ENCODE results near the gene ADAMTS9. TPM values are rescaled to one million over a fixed set of nuclear protein-coding genes. Genes with fewer than 3 reads are reported as not detected.

Gene ADAMTS9
- total RNA-seq, 1 donor from 2014 or later = not detected

GRCh38 chr3:64600246-64600950, 87.4 kb downstream of the ADAMTS9 start:
- Mint-ChIP-seq H3K9me3 (no peaks in the 10 kb centered on the region), H3K27ac (no peak overlapping the region), H3K4me1 (no peaks in the 10 kb centered on the region), H3K27me3 (no peaks in the 10 kb centered on the region), H3K4me3 (no peak overlapping the region), H3K36me3 (ENCODE audit: low read depth) (no peaks in the 10 kb centered on the region)
- no peak for DNase-seq
- no peak for ATAC-seq (ENCODE audit: low read depth)
- CTCF ChIA-PET = no interaction called here
- intact Hi-C loops (cut with micrococcal nuclease) = no loop called here
- POLR2A ChIA-PET = no interaction called here
- TF ChIP-seq CTCF (IDR thresholded peaks at IDR 0.05) = no peak

- DNase-seq (no peak), ATAC-seq (ENCODE audit: low read depth) (no peak)
- Mint-ChIP-seq H3K36me3 (ENCODE audit: low read depth) (no peaks in the 10 kb centered on the region), H3K27me3 (no peaks in the 10 kb centered on the region), H3K4me1 (no peaks in the 10 kb centered on the region), H3K4me3 (no peak overlapping the region), H3K9me3 (no peaks in the 10 kb centered on the region), H3K27ac (no peak overlapping the region)
- no peak for TF ChIP-seq CTCF (IDR thresholded peaks at IDR 0.05)
- POLR2A ChIA-PET = no interaction called here
- CTCF ChIA-PET = no interaction called here
- intact Hi-C loops (cut with micrococcal nuclease) = no loop called here
Observed at GRCh38 chr3:64599651-64600050, 88.1 kb downstream of the ADAMTS9 start.

- no peaks in the 10 kb centered on the region for H3K9me3 Mint-ChIP-seq
- CTCF ChIA-PET = no interaction called here
- H3K27me3 Mint-ChIP-seq = no peaks in the 10 kb centered on the region
Observed at GRCh38 chr3:64595253-64595694, 92.5 kb downstream of the ADAMTS9 start.

GRCh38 chr3:64594134-64594533, 93.7 kb downstream of the ADAMTS9 start:
- Mint-ChIP-seq H3K27ac (no peak overlapping the region), H3K9me3 (no peaks in the 10 kb centered on the region), H3K4me3 (no peak overlapping the region), H3K27me3 (no peaks in the 10 kb centered on the region), H3K36me3 (ENCODE audit: low read depth) (no peaks in the 10 kb centered on the region), H3K4me1 (no peaks in the 10 kb centered on the region)
- intact Hi-C loops (cut with micrococcal nuclease) = no loop called here
- no peak for TF ChIP-seq CTCF (IDR thresholded peaks at IDR 0.05)
- ATAC-seq (ENCODE audit: low read depth) = no peak
- ChIA-PET CTCF (no interaction called here), POLR2A (no interaction called here)
- DNase-seq = no peak

More at GRCh38 chr3:64595253-64595694, 92.5 kb downstream of the ADAMTS9 start:
- ATAC-seq (ENCODE audit: low read depth) (no peak), DNase-seq (no peak)
- Mint-ChIP-seq H3K36me3 (ENCODE audit: low read depth) (no peaks in the 10 kb centered on the region), H3K27ac (no peak overlapping the region), H3K4me3 (no peak overlapping the region), H3K4me1 (no peaks in the 10 kb centered on the region)
- POLR2A ChIA-PET = no interaction called here
- intact Hi-C loops (cut with micrococcal nuclease) = no loop called here
- no peak for TF ChIP-seq CTCF (IDR thresholded peaks at IDR 0.05)

- Mint-ChIP-seq H3K9me3 (no peaks in the 10 kb centered on the region), H3K4me1 (no peaks in the 10 kb centered on the region), H3K27me3 (no peaks in the 10 kb centered on the region), H3K36me3 (ENCODE audit: low read depth) (no peaks in the 10 kb centered on the region), H3K4me3 (no peak overlapping the region), H3K27ac (no peak overlapping the region)
- no peak for TF ChIP-seq CTCF (IDR thresholded peaks at IDR 0.05)
- ChIA-PET CTCF (no interaction called here), POLR2A (no interaction called here)
- intact Hi-C loops (cut with micrococcal nuclease) = no loop called here
- DNase-seq (no peak), ATAC-seq (ENCODE audit: low read depth) (no peak)
Observed at GRCh38 chr3:64593350-64593749, 94.5 kb downstream of the ADAMTS9 start.
